ENCODE measurements around the gene QRFP.

The QRFP gene

DNA sequence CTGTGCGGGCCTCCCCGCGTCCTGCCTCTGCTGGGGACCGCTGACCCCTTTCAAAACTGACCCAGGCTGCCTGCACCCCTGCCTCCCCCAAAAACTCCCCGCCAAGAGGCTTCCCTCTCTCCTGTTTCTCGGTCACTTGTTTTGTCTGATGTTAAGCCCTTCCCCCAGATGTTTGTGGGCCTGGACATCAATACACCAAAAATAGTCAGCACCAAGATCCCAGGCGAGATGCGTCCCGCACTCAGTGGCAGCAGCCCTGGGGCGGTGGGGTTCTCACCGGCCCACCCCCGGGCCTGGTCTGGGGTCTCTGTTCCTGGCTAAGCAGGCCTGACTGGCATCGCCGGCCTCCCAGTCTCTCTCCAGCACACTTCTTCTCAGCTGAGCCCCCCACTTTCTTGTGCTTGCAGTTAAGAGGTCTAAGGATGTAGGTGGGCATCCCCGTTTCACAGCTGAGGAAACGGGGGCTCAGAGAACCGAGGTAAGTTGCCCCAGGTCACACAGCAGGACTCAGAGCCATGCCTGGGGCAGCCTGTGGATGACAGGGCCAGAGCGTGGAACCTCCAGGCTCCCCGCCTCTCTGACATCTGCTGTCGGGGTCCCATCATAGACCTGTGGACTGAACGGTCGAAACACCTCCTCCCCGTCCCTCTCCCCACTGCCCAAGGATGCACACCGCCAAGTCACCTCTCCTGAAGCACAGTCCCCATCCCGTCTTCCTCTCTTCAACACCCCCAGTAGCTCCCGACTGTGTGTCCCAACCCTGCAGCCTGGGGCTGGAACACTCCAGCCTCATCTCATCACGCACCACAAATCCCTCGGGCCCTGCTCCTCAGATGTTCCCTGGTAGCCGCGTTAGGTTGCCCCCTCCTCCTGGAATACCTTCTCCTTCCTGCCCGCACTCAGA, 25.6 kb upstream of the QRFP start:
- TF ChIP-seq, protein P1, sequence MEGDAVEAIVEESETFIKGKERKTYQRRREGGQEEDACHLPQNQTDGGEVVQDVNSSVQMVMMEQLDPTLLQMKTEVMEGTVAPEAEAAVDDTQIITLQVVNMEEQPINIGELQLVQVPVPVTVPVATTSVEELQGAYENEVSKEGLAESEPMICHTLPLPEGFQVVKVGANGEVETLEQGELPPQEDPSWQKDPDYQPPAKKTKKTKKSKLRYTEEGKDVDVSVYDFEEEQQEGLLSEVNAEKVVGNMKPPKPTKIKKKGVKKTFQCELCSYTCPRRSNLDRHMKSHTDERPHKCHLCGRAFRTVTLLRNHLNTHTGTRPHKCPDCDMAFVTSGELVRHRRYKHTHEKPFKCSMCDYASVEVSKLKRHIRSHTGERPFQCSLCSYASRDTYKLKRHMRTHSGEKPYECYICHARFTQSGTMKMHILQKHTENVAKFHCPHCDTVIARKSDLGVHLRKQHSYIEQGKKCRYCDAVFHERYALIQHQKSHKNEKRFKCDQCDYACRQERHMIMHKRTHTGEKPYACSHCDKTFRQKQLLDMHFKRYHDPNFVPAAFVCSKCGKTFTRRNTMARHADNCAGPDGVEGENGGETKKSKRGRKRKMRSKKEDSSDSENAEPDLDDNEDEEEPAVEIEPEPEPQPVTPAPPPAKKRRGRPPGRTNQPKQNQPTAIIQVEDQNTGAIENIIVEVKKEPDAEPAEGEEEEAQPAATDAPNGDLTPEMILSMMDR (IDR thresholded peaks at IDR 0.05; ENCODE audit: control insufficient read depth, extremely low read depth, insufficient read depth): no peak
- no peak for DNase-seq (ENCODE audit: low read depth)
- H3K4me3 ChIP-seq (ENCODE audit: low read depth, low read length): no peak overlapping the region

DNA sequence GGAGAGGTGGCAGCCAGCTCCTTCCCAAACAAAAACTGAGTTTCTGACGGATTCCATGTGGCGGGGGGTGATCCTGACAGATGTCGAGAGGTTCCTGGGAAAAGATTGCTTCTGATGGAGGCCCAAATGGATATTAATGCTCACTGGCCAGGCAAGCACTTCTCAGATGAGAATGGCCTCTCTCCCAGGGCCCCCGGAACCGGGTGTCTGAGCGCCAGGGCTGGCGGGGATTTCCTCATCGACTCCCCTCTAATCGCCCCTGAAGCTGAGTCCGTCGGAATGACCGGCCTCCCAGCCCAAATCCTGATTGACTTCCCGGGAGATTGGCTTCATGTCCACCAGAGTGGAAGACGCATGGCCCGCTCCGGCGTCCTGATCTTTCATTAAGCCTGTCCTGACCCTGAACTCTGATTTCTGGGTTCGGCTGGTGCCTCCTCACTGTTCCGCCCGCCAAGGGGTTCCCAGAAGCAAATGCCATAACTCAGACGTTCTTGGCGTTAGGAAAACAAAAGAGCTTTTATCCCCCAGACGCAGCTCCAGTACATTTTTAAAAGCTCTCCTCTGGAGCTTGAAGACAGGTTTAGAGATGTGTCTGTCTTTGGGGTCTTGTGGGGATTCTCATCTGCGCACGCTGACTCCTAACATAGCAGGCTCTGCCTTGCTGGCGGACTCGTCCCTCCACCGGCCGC, 24.8 kb upstream of the QRFP start:
- DNase-seq (ENCODE audit: low read depth): no peak
- TF ChIP-seq, protein P1 (IDR thresholded peaks at IDR 0.05; ENCODE audit: control insufficient read depth, extremely low read depth, insufficient read depth): no peak

DNA sequence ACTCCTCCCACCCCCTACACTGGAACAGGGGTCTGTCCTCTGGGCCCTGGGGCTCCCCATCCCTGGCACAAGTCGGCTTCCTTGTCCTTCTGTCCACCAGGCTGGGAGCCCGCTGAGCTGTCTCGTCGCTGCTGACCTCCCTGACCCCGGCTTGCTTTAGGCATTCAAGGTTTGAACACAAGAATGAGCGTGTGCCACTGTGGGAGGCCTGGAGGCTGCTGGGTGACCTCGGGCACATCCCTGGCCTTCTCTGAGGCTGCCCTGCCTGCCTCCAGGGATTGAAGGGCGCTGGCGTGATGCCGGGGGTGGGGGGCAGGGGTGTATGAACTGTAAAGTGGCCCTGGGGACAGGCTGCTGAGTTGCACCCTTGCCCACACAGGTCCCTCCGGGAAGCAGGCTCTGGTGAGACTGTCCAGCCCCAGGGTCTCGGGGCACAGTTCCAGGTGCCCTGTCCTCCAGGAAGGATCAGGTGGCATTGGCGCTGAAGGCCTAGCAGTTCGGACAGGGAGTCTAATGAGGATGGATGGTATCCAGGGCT, 24.2 kb upstream of the QRFP start:
- TF ChIP-seq, protein P1 (IDR thresholded peaks at IDR 0.05; ENCODE audit: control insufficient read depth, extremely low read depth, insufficient read depth): no peak
- H3K4me3 ChIP-seq (ENCODE audit: low read depth, low read length): no peak overlapping the region
- no peak for DNase-seq (ENCODE audit: low read depth)

More for the DNA sequence above, 24.8 kb upstream of the QRFP start:
- H3K4me3 ChIP-seq (ENCODE audit: low read depth, low read length): no peak overlapping the region

DNA sequence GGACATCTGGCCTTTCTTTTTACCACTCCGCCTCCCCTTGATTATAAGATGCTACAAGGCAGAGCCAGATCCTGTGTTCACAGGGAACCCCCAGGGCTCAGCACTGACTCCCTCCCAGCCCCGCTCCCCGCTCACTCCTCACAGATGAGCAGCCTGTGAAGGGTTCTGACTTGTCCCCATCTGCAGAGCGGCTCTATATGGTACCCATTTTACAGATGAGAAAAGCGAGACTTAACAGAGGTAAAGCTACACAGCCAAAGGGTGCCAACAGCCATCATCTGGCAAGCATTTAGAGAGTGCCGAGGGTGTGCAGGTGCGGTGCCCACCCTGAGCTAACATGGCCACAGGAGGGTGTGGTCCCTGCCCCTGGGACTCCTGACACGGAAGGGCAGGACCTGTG, 23.6 kb upstream of the QRFP start:
- no peak overlapping the region for H3K4me3 ChIP-seq (ENCODE audit: low read depth, low read length)
- DNase-seq (ENCODE audit: low read depth): no peak
- TF ChIP-seq, protein P1 (IDR thresholded peaks at IDR 0.05; ENCODE audit: control insufficient read depth, extremely low read depth, insufficient read depth): no peak

DNA sequence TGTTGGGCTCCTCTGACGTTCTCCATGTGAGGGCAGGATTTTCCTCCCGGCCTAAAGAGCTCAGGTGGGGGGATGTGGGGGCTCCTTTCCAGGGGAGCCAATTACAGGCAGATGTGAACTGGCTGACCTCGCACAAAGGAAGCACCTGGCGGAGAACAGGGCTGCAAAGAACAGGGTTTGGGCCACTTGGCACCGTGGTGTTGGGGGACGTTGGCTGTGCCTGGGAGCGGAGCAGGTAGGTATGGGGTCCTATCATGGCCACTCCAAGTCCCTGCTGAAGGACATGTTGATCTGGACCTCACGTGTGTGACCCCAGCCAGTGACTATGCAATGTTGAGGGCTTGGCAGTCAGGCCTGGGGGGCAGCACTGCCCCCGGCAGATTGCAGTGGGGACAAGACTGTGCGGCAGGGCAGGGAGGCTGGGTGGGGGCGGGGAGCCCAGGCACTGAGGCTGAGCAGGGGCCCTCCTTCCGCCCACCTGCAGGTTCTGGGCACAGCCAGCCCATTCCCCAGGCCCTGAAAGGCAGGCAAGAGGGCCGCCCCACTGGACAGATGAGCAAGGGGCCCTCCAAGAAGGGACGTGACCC, 23.0 kb upstream of the QRFP start:
- DNase-seq (ENCODE audit: low read depth): no peak
- TF ChIP-seq, protein P1 (IDR thresholded peaks at IDR 0.05; ENCODE audit: control insufficient read depth, extremely low read depth, insufficient read depth): no peak
- no peak overlapping the region for H3K4me3 ChIP-seq (ENCODE audit: low read depth, low read length)

DNA sequence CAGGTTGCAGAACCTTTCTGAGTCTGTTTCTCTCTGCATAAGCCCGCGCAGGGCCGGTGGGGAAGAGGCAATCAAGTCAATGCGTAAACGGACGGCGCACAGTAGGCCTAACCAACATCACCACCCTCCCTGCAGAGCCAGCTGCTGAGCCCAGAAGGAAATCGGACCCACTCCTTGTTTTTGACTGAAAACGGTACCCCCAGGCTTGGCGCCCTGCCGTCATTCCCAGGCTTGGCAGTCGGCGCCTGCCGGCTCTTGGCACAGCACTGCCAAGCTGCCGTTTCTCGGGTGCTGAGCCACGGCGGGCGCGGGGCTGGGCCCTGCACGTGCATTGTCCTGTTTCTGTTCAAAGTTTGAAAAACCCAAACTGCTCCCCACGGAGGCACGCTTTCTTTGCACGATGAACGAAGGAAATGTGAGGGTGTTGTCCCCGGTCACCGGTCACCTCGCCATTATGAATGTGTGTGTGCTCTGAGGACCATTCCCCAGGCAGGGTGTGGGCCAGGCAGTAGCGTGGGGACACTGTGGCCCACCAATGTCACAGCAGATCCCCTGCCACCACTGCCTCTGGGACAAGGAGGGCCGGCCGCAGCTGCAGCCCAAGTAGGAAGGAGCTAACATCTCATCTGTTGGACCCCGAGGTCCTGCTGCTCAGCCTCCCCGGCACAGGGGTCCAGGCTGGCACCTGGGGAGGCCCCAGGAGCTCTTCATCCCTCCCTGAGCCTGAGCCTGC, 22.4 kb upstream of the QRFP start:
- no peak for DNase-seq (ENCODE audit: low read depth)
- TF ChIP-seq, protein P1 (IDR thresholded peaks at IDR 0.05; ENCODE audit: control insufficient read depth, extremely low read depth, insufficient read depth): no peak
- no peak overlapping the region for H3K4me3 ChIP-seq (ENCODE audit: low read depth, low read length)
